Neuronal stem cell (in vitro differentiated cells): ENCODE results near the gene LPAR3.

Source experiments
- DNase-seq: peaks from one replicate; pipeline ENCODE4 v3.0.0-alpha.2; 2013; ENCODE audit warnings: low spot score
- H2AFZ ChIP-seq: one replicate; pipeline ENCODE4 v1.6.1; 2013; ENCODE audit warnings: mild to moderate bottlenecking, low read length, inconsistent platforms
- H2AK5ac ChIP-seq: 2 replicates; pipeline ENCODE4 v1.6.1; 2013; ENCODE audit warnings: low read depth, mild to moderate bottlenecking, inconsistent platforms, low read length, moderate library complexity, mixed read lengths
- H2BK120ac ChIP-seq: 2 replicates; pipeline ENCODE4 v1.6.1; 2013; ENCODE audit warnings: low read depth, mild to moderate bottlenecking, inconsistent platforms, low read length, moderate library complexity, mixed read lengths
- H2BK12ac ChIP-seq: one replicate; pipeline ENCODE4 v1.6.1; 2013; ENCODE audit warnings: low read length, inconsistent platforms
- H2BK15ac ChIP-seq: 2 replicates; pipeline ENCODE4 v1.6.1; 2013; ENCODE audit warnings: mild to moderate bottlenecking, low read length, inconsistent platforms, mixed read lengths
- H2BK5ac ChIP-seq: one replicate; pipeline ENCODE4 v1.6.1; 2013; ENCODE audit warnings: inconsistent platforms, mild to moderate bottlenecking, low read length, moderate library complexity
- H3K14ac ChIP-seq: one replicate; pipeline ENCODE4 v1.6.1; 2013; ENCODE audit warnings: low read length, inconsistent platforms
- H3K18ac ChIP-seq: 2 replicates; pipeline ENCODE4 v1.6.1; 2013; ENCODE audit warnings: low read length, inconsistent platforms
- H3K23ac ChIP-seq: 2 replicates; pipeline ENCODE4 v1.6.1; 2013; ENCODE audit warnings: low read depth, mild to moderate bottlenecking, mixed read lengths, low read length, inconsistent platforms; ENCODE audit not compliant: poor library complexity
- H3K27ac ChIP-seq: replicated peaks from 3 replicates; pipeline ENCODE4 v1.5.1; 2013; ENCODE audit warnings: low read length, inconsistent platforms
- H3K27me3 ChIP-seq, 3 experiments: 2 replicates each; pipeline ENCODE4 v1.6.1; 2013; ENCODE audit warnings: low read length in 3 of 3, mild to moderate bottlenecking in 2 of 3, inconsistent platforms in 1 of 3, low read depth in 1 of 3, mixed read lengths in 1 of 3, moderate library complexity in 1 of 3; ENCODE audit not compliant: control insufficient read depth in 3 of 3, insufficient read depth in 3 of 3
- H3K36me3 ChIP-seq, 2 donors: replicated peaks in 1 of 2; 2 replicates each; pipeline ENCODE4 v1.6.1; 2013; ENCODE audit warnings: low read length in 2 of 2; ENCODE audit not compliant: control insufficient read depth in 2 of 2, insufficient read depth in 2 of 2
- H3K4ac ChIP-seq: 2 replicates; pipeline ENCODE4 v1.6.1; 2013; ENCODE audit warnings: inconsistent platforms, mild to moderate bottlenecking, low read length, moderate library complexity
- H3K4me1 ChIP-seq, 2 donors: 1 replicate in 1 of 2; 2 replicates in 1 of 2; pipeline ENCODE4 v1.6.1; 2013; ENCODE audit warnings: low read length in 2 of 2, low read depth in 1 of 2; ENCODE audit not compliant: control insufficient read depth in 2 of 2, insufficient read depth in 1 of 2
- H3K4me2 ChIP-seq: one replicate; pipeline ENCODE4 v1.6.1; 2013; ENCODE audit warnings: mild to moderate bottlenecking, low read length, inconsistent platforms; ENCODE audit not compliant: insufficient read depth, poor library complexity, severe bottlenecking
- H3K4me3 ChIP-seq, 2 donors: 2 replicates each; pipeline ENCODE4 v1.5.1; 2013; ENCODE audit warnings: low read length in 2 of 2, mild to moderate bottlenecking in 2 of 2, inconsistent platforms in 1 of 2, moderate library complexity in 1 of 2
- H3K79me1 ChIP-seq: one replicate; pipeline ENCODE4 v1.6.1; 2013; ENCODE audit warnings: low read depth, mild to moderate bottlenecking, inconsistent platforms, low read length, moderate library complexity
- H3K9ac ChIP-seq: one replicate; pipeline ENCODE4 v1.6.1; 2013; ENCODE audit warnings: mild to moderate bottlenecking, low read depth, low read length, inconsistent platforms; ENCODE audit not compliant: poor library complexity
- H3K9me3 ChIP-seq, 2 donors: replicated peaks in 1 of 2; 2 replicates each; pipeline versions ENCODE3 to v1.6.1; 2013; ENCODE audit warnings: low read length in 2 of 2, mild to moderate bottlenecking in 2 of 2, inconsistent platforms in 1 of 2, low read depth in 1 of 2, mixed read lengths in 1 of 2, moderate library complexity in 1 of 2; ENCODE audit not compliant: control insufficient read depth in 2 of 2, insufficient read depth in 1 of 2
- H4K8ac ChIP-seq: one replicate; pipeline ENCODE4 v1.6.1; 2013; ENCODE audit warnings: low read depth, mild to moderate bottlenecking, inconsistent platforms, low read length, moderate library complexity
- H4K91ac ChIP-seq: one replicate; pipeline ENCODE4 v1.6.1; 2013; ENCODE audit warnings: low read length, low read depth, mild to moderate bottlenecking, inconsistent platforms; ENCODE audit not compliant: poor library complexity
- WGBS, 2 donors: extraction: QIAGEN DNeasy Blood & Tissue Kit; methylation state at CpG; one replicate each; pipeline ENCODE4 v1.1.7; 2013; ENCODE audit warnings: missing lambda C conversion rate in 2 of 2, mixed read lengths in 1 of 2; ENCODE audit not compliant: insufficient read length in 2 of 2, insufficient replicate concordance in 1 of 2; ENCODE audit errors: extremely low coverage in 2 of 2; 5-methylcytosine and 5-hydroxymethylcytosine counted together

Gene LPAR3

DNA sequence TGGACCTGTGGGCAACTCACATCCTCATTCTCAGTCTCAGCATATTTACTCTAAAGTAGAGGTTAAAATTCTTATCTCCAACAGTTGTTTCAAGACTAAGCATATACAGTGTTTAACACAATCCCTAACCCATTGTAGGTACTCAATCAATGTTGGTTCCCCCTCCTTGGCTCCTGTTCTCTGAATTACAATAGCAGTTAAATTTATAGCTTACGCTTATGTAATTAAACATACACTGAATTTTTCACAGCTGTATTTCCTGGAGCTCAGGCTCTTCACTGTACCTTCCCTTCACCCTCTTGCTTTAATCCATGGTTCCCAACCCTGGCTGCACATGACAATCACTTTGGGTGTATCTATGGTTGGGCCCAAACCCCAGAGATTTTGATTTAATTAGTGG lies 89.4 kb downstream of the LPAR3 start:
- H3K14ac ChIP-seq = no peak overlapping the region
- no peak overlapping the region for H3K9ac ChIP-seq
- WGBS, 2 donors = no CpG with 5 or more reads among the region's 1 CpG
- H3K27me3 ChIP-seq = no peaks in the 10 kb centered on the region
- H4K91ac ChIP-seq = no peak overlapping the region
- no peak overlapping the region for H2BK5ac ChIP-seq
- no peaks in the 10 kb centered on the region for H3K4me1 ChIP-seq
- no peak overlapping the region for H3K4ac ChIP-seq
- no peak overlapping the region for H3K23ac ChIP-seq
- H3K36me3 ChIP-seq = no peaks in the 10 kb centered on the region
- H2BK120ac ChIP-seq = no peak overlapping the region
- H2AK5ac ChIP-seq = no peak overlapping the region
- H2BK12ac ChIP-seq = no peak overlapping the region
- no peaks in the 10 kb centered on the region for H3K9me3 ChIP-seq
- no peak overlapping the region for H2AFZ ChIP-seq
- no peak overlapping the region for H3K4me2 ChIP-seq
- no peak for DNase-seq
- no peak overlapping the region for H4K8ac ChIP-seq
- H2BK15ac ChIP-seq = no peak overlapping the region
- no peak overlapping the region for H3K27ac ChIP-seq
- H3K18ac ChIP-seq = no peak overlapping the region
- H3K4me3 ChIP-seq = no peak overlapping the region
- H3K79me1 ChIP-seq = no peaks in the 10 kb centered on the region

DNA sequence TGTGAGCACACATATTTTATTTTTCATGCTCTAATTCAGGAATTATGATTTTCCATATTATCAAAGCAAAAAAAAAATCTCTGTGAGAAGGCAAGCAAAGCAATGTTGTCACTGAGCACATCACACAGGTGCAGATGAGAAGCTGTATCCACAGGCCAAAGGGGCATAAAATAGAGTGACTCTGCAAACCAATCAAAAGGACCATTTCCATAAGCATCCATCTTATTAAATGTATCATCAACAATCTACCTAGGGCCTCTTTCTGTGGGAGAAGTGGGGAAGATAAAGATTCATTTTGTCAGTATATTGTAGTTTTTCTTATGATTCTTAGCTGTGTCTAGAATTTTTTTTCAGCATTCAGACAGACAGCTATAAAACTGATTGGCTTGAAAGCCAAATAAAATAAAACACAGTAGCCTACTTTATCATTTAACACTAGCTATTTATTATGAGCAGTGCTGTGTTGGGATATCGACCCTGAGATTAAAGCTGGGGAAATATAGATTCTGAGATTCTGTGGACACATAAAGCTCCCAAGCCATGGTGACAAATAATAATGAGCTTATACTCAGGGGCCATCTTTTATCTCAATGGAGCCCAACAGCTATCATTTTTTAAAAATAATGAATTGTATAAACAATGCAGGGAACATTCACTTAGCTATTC lies 90.3 kb downstream of the LPAR3 start:
- no peak overlapping the region for H3K4me2 ChIP-seq
- no peak overlapping the region for H2BK120ac ChIP-seq
- no peaks in the 10 kb centered on the region for H3K27me3 ChIP-seq

GRCh38 chr1:84800090-84801073 lies 92.6 kb downstream of the LPAR3 start:
- no peak for DNase-seq
- H3K23ac ChIP-seq = no peak overlapping the region
- 100% methylated on average over 2 of the region's 7 CpGs; no CpG with 5 or more reads in 1 of the 2 donors for WGBS, 2 donors

More for the DNA sequence above, 90.3 kb downstream of the LPAR3 start:
- Histone ChIP-seq H3K23ac (no peak overlapping the region), H3K4me1 (no peaks in the 10 kb centered on the region), H4K91ac (no peak overlapping the region), H3K27ac (no peak overlapping the region), H3K36me3 (no peaks in the 10 kb centered on the region), H4K8ac (no peak overlapping the region), H2AFZ (no peak overlapping the region), H3K18ac (no peak overlapping the region), H3K4ac (no peak overlapping the region), H2BK12ac (no peak overlapping the region), H2BK5ac (no peak overlapping the region), H3K14ac (no peak overlapping the region), H3K4me3 (no peak overlapping the region), H3K9ac (no peak overlapping the region), H2AK5ac (no peak overlapping the region), H3K79me1 (no peaks in the 10 kb centered on the region), H2BK15ac (no peak overlapping the region), H3K9me3 (no peaks in the 10 kb centered on the region)
- WGBS, 2 donors = no CpG with 5 or more reads among the region's 1 CpG
- no peak for DNase-seq

DNA sequence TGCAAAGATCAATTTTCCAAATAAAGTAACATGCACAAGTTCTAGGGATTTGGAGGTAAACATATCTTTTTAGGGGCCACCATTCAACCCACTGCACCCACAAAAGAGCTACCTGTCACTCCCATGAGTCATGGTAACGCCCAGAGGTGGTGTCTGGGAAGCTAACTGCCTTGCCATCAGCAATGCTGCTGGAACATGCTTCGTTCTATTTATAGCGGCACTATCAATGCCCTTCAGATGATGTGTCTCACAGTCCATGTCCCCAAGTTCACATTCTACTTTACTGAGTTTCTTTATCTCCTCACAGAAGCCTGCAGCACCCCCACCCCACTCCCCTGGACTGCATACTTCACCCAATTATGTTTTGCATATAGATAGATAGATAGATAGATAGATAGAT lies 95.4 kb downstream of the LPAR3 start:
- no peak overlapping the region for H2AFZ ChIP-seq
- no peak overlapping the region for H4K8ac ChIP-seq
- no peak for DNase-seq
- H3K14ac ChIP-seq = no peak overlapping the region
- no peak overlapping the region for H3K27ac ChIP-seq
- H3K4me3 ChIP-seq = no peak overlapping the region
- no peak overlapping the region for H2AK5ac ChIP-seq
- H2BK15ac ChIP-seq = no peak overlapping the region
- H3K4ac ChIP-seq = no peak overlapping the region
- no peak overlapping the region for H3K4me2 ChIP-seq
- H3K23ac ChIP-seq = no peak overlapping the region
- H2BK120ac ChIP-seq = no peak overlapping the region
- peaks cover 0 to 3% (median 0%) of the 10 kb centered on the region in 3 experiments for H3K27me3 ChIP-seq
- H3K4me1 ChIP-seq = no peaks in the 10 kb centered on the region
- no peak overlapping the region for H2BK12ac ChIP-seq
- peaks cover 0 to 3% of the 10 kb centered on the region in 2 donors for H3K9me3 ChIP-seq
- no peaks in the 10 kb centered on the region for H3K36me3 ChIP-seq
- no peak overlapping the region for H3K18ac ChIP-seq
- H3K9ac ChIP-seq = no peak overlapping the region
- no CpG with 5 or more reads among the region's 3 CpGs for WGBS, 2 donors
- no peak overlapping the region for H4K91ac ChIP-seq
- H3K79me1 ChIP-seq = no peaks in the 10 kb centered on the region
- H2BK5ac ChIP-seq = no peak overlapping the region

More at GRCh38 chr1:84800090-84801073, 92.6 kb downstream of the LPAR3 start:
- H3K27me3 ChIP-seq = peaks cover 0 to 3% (median 0%) of the 10 kb centered on the region in 3 experiments
- H2AK5ac ChIP-seq = no peak overlapping the region
- H3K79me1 ChIP-seq = no peaks in the 10 kb centered on the region
- no peak overlapping the region for H3K4me2 ChIP-seq
- H2AFZ ChIP-seq = no peak overlapping the region
- H2BK12ac ChIP-seq = no peak overlapping the region
- H3K4me3 ChIP-seq = no peak overlapping the region
- H4K8ac ChIP-seq = no peak overlapping the region
- H3K4ac ChIP-seq = no peak overlapping the region
- H2BK5ac ChIP-seq = no peak overlapping the region
- H3K27ac ChIP-seq = no peak overlapping the region
- H3K9ac ChIP-seq = no peak overlapping the region
- H3K36me3 ChIP-seq = no peaks in the 10 kb centered on the region
- H4K91ac ChIP-seq = no peak overlapping the region
- no peak overlapping the region for H3K14ac ChIP-seq
- no peak overlapping the region for H2BK120ac ChIP-seq
- H3K4me1 ChIP-seq = no peaks in the 10 kb centered on the region
- H3K9me3 ChIP-seq = peaks cover 0 to 2% of the 10 kb centered on the region in 2 donors
- no peak overlapping the region for H2BK15ac ChIP-seq
- no peak overlapping the region for H3K18ac ChIP-seq
